HEK293 (cell line): Measurements from ENCODE around the gene IGSF23.
A peak's percentile ranks its signal among the peaks of the same experiment; 100 is the strongest.

ENCODE experiments used
- CTCF ChIA-PET: fragments of 350-600 bp; formaldehyde crosslinking; extraction: SDS; loops from one replicate; lab custom pipeline; 2021; ENCODE audit warnings: antibody characterized with exemption; lab: Yijun Ruan, JAX
- POLR2A ChIA-PET: fragments of 300-600 bp; formaldehyde crosslinking; extraction: SDS; loops from one replicate; lab custom pipeline; 2020; ENCODE audit warnings: antibody characterized with exemption, inconsistent platforms; lab: Yijun Ruan, JAX
- H3K27ac ChIP-seq: fragments of 200-500 bp; sonication (Bioruptor generic); 2 replicates; pipeline ENCODE4 v1.5.1; 2014; ENCODE audit warnings: low read depth, low read length, control low read depth, inconsistent platforms; ENCODE audit errors: extremely low read depth
- H3K36me3 ChIP-seq, 2 experiments: fragments of 200-500 bp in 1 of 2; sonication (Bioruptor generic) in 1 of 2; 1 replicate in 1 of 2; 2 replicates in 1 of 2; pipeline ENCODE4 v1.5.1; 2014 to 2017; ENCODE audit warnings: inconsistent platforms in 2 of 2, low read length in 2 of 2; ENCODE audit not compliant: control insufficient read depth in 2 of 2, insufficient read depth in 1 of 2
- H3K4me1 ChIP-seq: fragments of 200-500 bp; sonication (Bioruptor generic); 2 replicates; pipeline ENCODE4 v1.5.1; 2014; ENCODE audit warnings: mild to moderate bottlenecking, low read length, inconsistent platforms; ENCODE audit not compliant: control insufficient read depth, insufficient read depth
- H3K4me3 ChIP-seq: 2 replicates; pipeline ENCODE4 v1.5.1; 2011; ENCODE audit warnings: low read depth, mild to moderate bottlenecking, control low read depth, low read length, moderate library complexity
- H3K9me3 ChIP-seq: fragments of 200-500 bp; sonication (Bioruptor generic); 2 replicates; pipeline ENCODE4 v1.5.1; 2014; ENCODE audit warnings: low read depth, low read length, inconsistent platforms; ENCODE audit not compliant: control insufficient read depth, insufficient read depth
- ATF2 ChIP-seq: fragments of 450-650 bp; formaldehyde crosslinking; IDR thresholded peaks from 2 replicates; pipeline ENCODE4 v1.5.1; 2016; ENCODE audit warnings: missing biosample characterization, missing genetic modification characterization, low read depth
- GLIS1 ChIP-seq: fragments of 450-650 bp; formaldehyde crosslinking; IDR thresholded peaks from 2 replicates; pipeline ENCODE4 v1.5.1; 2016; ENCODE audit warnings: missing biosample characterization, missing genetic modification characterization
- IKZF3 ChIP-seq: fragments of 450-650 bp; IDR thresholded peaks from 2 replicates; pipeline ENCODE4 v1.5.0; 2018; ENCODE audit warnings: missing biosample characterization, mild to moderate bottlenecking, missing genetic modification characterization, moderate library complexity
- MYNN ChIP-seq: fragments of 450-650 bp; formaldehyde crosslinking; IDR thresholded peaks from 2 replicates; pipeline ENCODE4 v1.5.1; 2016; ENCODE audit warnings: missing biosample characterization, missing genetic modification characterization, borderline replicate concordance
- PRDM10 ChIP-seq: fragments of 450-650 bp; formaldehyde crosslinking; IDR thresholded peaks from 2 replicates; pipeline ENCODE4 v1.5.1; 2016; ENCODE audit warnings: missing biosample characterization, missing genetic modification characterization
- SALL2 ChIP-seq: fragments of 450-650 bp; formaldehyde crosslinking; IDR thresholded peaks from 2 replicates; pipeline ENCODE4 v1.5.0; 2017; ENCODE audit warnings: missing biosample characterization, mild to moderate bottlenecking, missing genetic modification characterization, borderline replicate concordance
- TCF7L2 ChIP-seq: IDR thresholded peaks from 2 replicates; pipeline ENCODE4 v1.6.1; 2011; ENCODE audit warnings: low read depth, mild to moderate bottlenecking, inconsistent platforms, low read length, moderate library complexity, borderline replicate concordance
- WT1 ChIP-seq: fragments of 450-650 bp; formaldehyde crosslinking; IDR thresholded peaks from 2 replicates; pipeline ENCODE4 v1.5.1; 2016; ENCODE audit warnings: missing biosample characterization, missing genetic modification characterization
- ZBTB6 ChIP-seq: fragments of 450-650 bp; formaldehyde crosslinking; IDR thresholded peaks from 2 replicates; pipeline ENCODE4 v1.5.1; 2017; ENCODE audit warnings: missing biosample characterization, missing genetic modification characterization
- ZEB2 ChIP-seq: fragments of 450-650 bp; formaldehyde crosslinking; IDR thresholded peaks from 2 replicates; pipeline ENCODE4 v1.5.1; 2016; ENCODE audit warnings: missing biosample characterization, missing genetic modification characterization
- ZNF114 ChIP-seq: fragments of 450-650 bp; formaldehyde crosslinking; IDR thresholded peaks from 2 replicates; pipeline ENCODE4 v1.5.0; 2017; ENCODE audit warnings: missing biosample characterization, missing genetic modification characterization
- ZNF140 ChIP-seq: fragments of 450-650 bp; formaldehyde crosslinking; IDR thresholded peaks from 2 replicates; pipeline ENCODE4 v1.5.1; 2016; ENCODE audit warnings: missing biosample characterization, missing genetic modification characterization
- ZNF2 ChIP-seq: fragments of 450-650 bp; formaldehyde crosslinking; IDR thresholded peaks from 2 replicates; pipeline ENCODE4 v1.5.1; 2016; ENCODE audit warnings: missing biosample characterization, missing genetic modification characterization
- ZNF335 ChIP-seq: fragments of 450-650 bp; formaldehyde crosslinking; conservative IDR thresholded peaks from 2 replicates; pipeline ENCODE4 v1.5.1; 2016; ENCODE audit warnings: missing biosample characterization, missing genetic modification characterization
- ZNF366 ChIP-seq: fragments of 450-650 bp; formaldehyde crosslinking; conservative IDR thresholded peaks from 2 replicates; pipeline ENCODE4 v1.5.1; 2016; ENCODE audit warnings: missing biosample characterization, missing genetic modification characterization
- ZNF394 ChIP-seq: fragments of 450-650 bp; formaldehyde crosslinking; IDR thresholded peaks from 2 replicates; pipeline ENCODE4 v1.5.1; 2016; ENCODE audit warnings: missing biosample characterization, missing genetic modification characterization, mild to moderate bottlenecking, moderate library complexity, borderline replicate concordance
- ZNF488 ChIP-seq: fragments of 450-650 bp; formaldehyde crosslinking; IDR thresholded peaks from 2 replicates; pipeline ENCODE4 v1.5.1; 2016; ENCODE audit warnings: missing biosample characterization, missing genetic modification characterization
- ZNF555 ChIP-seq: fragments of 450-650 bp; formaldehyde crosslinking; conservative IDR thresholded peaks from 2 replicates; pipeline ENCODE4 v1.5.1; 2017; ENCODE audit warnings: missing biosample characterization, mild to moderate bottlenecking, missing genetic modification characterization, inconsistent platforms
- ZNF692 ChIP-seq: fragments of 450-650 bp; formaldehyde crosslinking; IDR thresholded peaks from 2 replicates; pipeline ENCODE4 v1.5.1; 2016; ENCODE audit warnings: missing biosample characterization, missing genetic modification characterization
- TF ChIP-seq, protein P1 (sequence below): fragments of 450-650 bp; formaldehyde crosslinking; IDR thresholded peaks from 2 replicates; pipeline ENCODE4 v1.5.1; 2016; ENCODE audit warnings: missing biosample characterization, missing genetic modification characterization
- TF ChIP-seq, protein P2 (sequence below): fragments of 450-650 bp; formaldehyde crosslinking; IDR thresholded peaks from 2 replicates; pipeline ENCODE4 v1.5.1; 2016; ENCODE audit warnings: missing biosample characterization, missing genetic modification characterization

The IGSF23 gene

GRCh38 chr19:44644402-44645016 is 31.1 kb downstream of the IGSF23 start (continued):
- TF ChIP-seq, protein P1, sequence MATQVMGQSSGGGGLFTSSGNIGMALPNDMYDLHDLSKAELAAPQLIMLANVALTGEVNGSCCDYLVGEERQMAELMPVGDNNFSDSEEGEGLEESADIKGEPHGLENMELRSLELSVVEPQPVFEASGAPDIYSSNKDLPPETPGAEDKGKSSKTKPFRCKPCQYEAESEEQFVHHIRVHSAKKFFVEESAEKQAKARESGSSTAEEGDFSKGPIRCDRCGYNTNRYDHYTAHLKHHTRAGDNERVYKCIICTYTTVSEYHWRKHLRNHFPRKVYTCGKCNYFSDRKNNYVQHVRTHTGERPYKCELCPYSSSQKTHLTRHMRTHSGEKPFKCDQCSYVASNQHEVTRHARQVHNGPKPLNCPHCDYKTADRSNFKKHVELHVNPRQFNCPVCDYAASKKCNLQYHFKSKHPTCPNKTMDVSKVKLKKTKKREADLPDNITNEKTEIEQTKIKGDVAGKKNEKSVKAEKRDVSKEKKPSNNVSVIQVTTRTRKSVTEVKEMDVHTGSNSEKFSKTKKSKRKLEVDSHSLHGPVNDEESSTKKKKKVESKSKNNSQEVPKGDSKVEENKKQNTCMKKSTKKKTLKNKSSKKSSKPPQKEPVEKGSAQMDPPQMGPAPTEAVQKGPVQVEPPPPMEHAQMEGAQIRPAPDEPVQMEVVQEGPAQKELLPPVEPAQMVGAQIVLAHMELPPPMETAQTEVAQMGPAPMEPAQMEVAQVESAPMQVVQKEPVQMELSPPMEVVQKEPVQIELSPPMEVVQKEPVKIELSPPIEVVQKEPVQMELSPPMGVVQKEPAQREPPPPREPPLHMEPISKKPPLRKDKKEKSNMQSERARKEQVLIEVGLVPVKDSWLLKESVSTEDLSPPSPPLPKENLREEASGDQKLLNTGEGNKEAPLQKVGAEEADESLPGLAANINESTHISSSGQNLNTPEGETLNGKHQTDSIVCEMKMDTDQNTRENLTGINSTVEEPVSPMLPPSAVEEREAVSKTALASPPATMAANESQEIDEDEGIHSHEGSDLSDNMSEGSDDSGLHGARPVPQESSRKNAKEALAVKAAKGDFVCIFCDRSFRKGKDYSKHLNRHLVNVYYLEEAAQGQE (tag by site-specific recombination), result peak; percentile 7; the same call in 1 of the 2 replicates
- TF ChIP-seq ZNF2 (tag by site-specific recombination), result peak; percentile 41; the same call in 1 of the 2 replicates
- no peak for TF ChIP-seq ZNF114
- peak; percentile 38; the same call in 1 of the 2 replicates for TF ChIP-seq ZEB2 (tag by site-specific recombination)
- peak; percentile 64 for TF ChIP-seq ZNF366 (tag by site-specific recombination)
- peak; percentile 66 for TF ChIP-seq ZNF335 (tag by site-specific recombination)
- no peak for TF ChIP-seq WT1 (tag by site-specific recombination)
- TF ChIP-seq IKZF3, result peak; percentile 49
- TF ChIP-seq ZBTB6, result peak; percentile 35; the same call in 1 of the 2 replicates
- no peak for TF ChIP-seq ZNF692 (tag by site-specific recombination)

GRCh38 chr19:44645407-44646048 is 32.2 kb downstream of the IGSF23 start:
- H3K4me3 ChIP-seq, result no peak overlapping the region
- H3K9me3 ChIP-seq, result no peaks in the 10 kb centered on the region
- CTCF ChIA-PET, result interaction anchor here (1.0 to 1.3 kb wide), 3 partner anchors 13 to 75 kb away, joined by 3 to 6 read pairs (median 4); no protein-coding TSS in a partner anchor
- no peak overlapping the region for H3K27ac ChIP-seq
- H3K4me1 ChIP-seq, result no peaks in the 10 kb centered on the region
- POLR2A ChIA-PET, result interaction anchor here (1.3 kb wide), 1 partner anchor 32 kb away, joined by 4 read pairs; no protein-coding TSS in a partner anchor
- peaks cover 25 to 38% of the 10 kb centered on the region in 2 experiments for H3K36me3 ChIP-seq
- TF ChIP-seq SALL2 (tag by site-specific recombination) (no peak), ZNF394 (tag by site-specific recombination) (peak; percentile 58; the same call in 1 of the 2 replicates), ZNF488 (tag by site-specific recombination) (no peak), MYNN (tag by site-specific recombination) (no peak), ZNF140 (tag by site-specific recombination) (no peak), GLIS1 (no peak), ZNF555 (tag by site-specific recombination) (no peak), ATF2 (tag by site-specific recombination) (no peak), PRDM10 (tag by site-specific recombination) (peak; percentile 25; the same call in 1 of the 2 replicates), TCF7L2 (no peak)
- TF ChIP-seq, protein P2, sequence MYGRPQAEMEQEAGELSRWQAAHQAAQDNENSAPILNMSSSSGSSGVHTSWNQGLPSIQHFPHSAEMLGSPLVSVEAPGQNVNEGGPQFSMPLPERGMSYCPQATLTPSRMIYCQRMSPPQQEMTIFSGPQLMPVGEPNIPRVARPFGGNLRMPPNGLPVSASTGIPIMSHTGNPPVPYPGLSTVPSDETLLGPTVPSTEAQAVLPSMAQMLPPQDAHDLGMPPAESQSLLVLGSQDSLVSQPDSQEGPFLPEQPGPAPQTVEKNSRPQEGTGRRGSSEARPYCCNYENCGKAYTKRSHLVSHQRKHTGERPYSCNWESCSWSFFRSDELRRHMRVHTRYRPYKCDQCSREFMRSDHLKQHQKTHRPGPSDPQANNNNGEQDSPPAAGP, result no peak
